GM12892 (cell line): ENCODE results near the gene CACNB3.

Experiments
- POLR2A ChIP-seq: IDR thresholded peaks from 2 replicates; pipeline ENCODE4 v1.6.1; 2011; ENCODE audit warnings: low read depth, low read length, control low read depth
- POLR2AphosphoS5 ChIP-seq: IDR thresholded peaks from 2 replicates; pipeline ENCODE4 v1.6.1; 2011; ENCODE audit warnings: low read depth, low read length, control low read depth
- TAF1 ChIP-seq: IDR thresholded peaks from 2 replicates; pipeline ENCODE4 v1.6.1; 2011; ENCODE audit warnings: low read depth, mild to moderate bottlenecking, control low read depth, low read length, borderline replicate concordance

DNA sequence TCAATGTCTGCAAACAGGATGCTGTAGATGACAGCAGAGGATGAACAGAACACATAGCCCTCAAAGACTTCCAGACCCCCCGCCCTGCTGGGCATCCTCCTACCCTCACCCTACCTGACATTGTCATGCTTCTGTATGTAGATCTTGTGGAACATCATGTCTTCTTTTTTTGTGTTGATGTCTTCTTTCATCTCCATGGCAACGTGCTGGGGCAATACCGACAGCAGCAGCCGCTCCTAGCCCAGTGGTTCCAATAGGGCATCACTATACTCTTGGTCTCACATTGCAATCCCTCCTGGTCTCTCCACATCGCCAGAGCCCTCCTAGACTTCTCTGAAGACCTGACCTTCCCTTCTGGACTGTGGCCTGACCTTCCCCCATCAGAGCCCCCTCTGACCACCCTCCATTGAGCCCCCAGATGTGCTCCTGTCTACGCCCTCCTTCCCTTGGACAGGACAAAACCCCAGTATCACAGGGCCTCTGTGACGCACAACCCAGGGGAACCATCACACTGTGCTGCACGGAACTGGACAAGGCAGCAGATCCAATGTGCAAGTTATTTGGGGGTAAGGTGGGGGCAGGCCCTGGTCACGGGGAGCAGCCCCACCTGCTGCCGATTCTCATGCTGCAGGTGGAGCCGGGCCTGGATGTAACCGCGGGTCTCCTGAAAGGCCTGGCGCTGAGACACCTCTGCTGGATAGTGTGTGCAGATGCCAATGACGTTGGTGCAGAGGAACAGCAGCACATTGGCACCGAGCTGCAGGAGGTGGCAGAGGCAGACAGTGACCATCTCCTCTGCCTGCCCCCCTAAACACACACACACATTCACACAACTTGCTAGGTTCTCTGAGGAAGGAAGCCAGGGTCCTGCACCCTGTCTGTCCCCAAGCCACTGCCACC is 40.5 kb upstream of the CACNB3 start:
- TF ChIP-seq TAF1 (no peak), POLR2A (no peak), POLR2AphosphoS5 (no peak)
